DMS153 treated with DMSO at 0.1 percent for 48 hours (cell line): Measurements from ENCODE around the gene LGALS12.

Experiments used
- DNase-seq: peaks from one replicate; lab custom pipeline; 2025; ENCODE audit not compliant: unreplicated experiment; lab: John Stamatoyannopoulos, UW

LGALS12 gene, protein sequence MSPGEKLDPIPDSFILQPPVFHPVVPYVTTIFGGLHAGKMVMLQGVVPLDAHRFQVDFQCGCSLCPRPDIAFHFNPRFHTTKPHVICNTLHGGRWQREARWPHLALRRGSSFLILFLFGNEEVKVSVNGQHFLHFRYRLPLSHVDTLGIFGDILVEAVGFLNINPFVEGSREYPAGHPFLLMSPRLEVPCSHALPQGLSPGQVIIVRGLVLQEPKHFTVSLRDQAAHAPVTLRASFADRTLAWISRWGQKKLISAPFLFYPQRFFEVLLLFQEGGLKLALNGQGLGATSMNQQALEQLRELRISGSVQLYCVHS

DNA sequence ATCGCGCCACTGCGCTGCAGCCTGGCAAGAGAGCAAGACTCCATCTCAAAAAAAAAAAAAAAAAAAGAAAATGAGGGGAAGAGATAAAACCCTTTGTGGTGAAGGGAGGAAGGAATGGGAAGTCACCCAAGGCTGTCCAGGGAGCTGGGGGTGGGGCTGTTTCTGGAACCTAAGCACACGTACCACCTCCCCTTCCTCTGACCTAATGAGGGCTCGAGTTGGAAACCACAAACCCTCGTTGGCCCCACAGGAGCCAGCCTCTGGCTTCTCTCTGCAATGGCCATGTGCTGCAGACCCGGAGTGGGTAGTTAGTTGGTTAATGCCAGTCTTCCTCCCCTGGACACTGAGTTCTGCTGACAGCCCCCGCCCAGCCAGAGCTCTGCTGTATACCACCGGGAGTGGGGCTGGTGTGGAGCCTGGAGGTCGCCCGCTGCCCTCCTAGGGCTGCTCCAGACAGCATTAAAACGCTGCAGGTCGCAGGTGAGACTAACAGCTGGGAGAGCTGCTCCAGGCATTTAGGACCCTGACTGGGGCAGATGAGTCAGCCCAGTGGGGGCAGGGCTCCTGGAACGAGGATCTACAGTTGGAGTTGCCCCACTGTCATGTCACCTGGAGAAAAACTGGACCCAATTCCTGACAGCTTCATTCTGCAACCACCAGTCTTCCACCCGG lies at the start of gene LGALS12:
Gene LGALS12, plus strand, starts transcription at position 228 of the 672 bp plus-strand sequence. Its CDS starts 375 bp downstream, at position 603.
- DNase-seq, result no peak

DNA sequence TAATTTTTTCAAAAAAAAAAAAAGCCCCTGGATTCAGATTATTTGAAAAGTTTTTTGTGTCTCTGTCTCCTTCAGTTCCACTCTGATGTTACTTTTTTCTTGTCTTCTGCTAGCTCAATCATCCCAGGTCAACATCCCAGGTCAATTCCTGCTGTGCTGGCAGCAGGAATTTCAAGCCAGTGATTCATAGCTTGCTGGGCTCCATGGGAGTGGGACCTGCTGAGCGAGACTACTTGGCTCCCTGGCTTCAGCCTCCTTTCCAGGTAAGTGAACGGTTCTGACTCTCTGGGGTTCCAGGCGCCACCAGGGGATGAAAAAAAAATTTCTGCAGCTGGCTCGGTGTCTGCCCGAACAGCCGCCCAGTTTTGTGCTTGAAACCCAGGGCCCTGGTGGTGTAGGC lies 46.3 kb upstream of the LGALS12 start:
- no peak for DNase-seq

GRCh38 chr11:63462137-63462536 lies 43.7 kb upstream of the LGALS12 start:
- no peak for DNase-seq

GRCh38 chr11:63470311-63470710 lies 35.6 kb upstream of the LGALS12 start:
- DNase-seq, result no peak

GRCh38 chr11:63472372-63472771 lies 33.5 kb upstream of the LGALS12 start:
- no peak for DNase-seq

GRCh38 chr11:63476618-63477017 lies 29.3 kb upstream of the LGALS12 start:
- no peak for DNase-seq

GRCh38 chr11:63478896-63479295 lies 27.0 kb upstream of the LGALS12 start:
- DNase-seq, result peak; percentile 33

DNA sequence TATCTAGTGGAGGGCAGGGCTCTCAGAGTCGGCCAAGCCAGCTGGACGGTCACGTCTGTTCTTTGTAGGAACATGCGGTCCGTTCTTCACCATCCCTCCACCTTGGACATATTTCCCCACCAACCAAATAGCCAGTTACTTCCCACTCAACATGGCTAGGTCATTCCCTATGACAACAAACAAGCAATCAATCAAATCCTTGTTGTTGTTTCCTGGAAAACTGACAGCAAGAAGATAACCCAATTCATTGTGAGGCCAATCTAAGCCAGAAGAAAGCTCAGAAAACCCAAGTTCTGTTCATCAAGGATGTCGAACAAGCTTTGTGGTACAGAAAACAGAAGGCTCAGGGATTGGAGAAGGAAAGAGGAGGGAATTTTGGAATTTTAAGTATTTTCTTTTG lies 25.8 kb upstream of the LGALS12 start:
- DNase-seq, result no peak

GRCh38 chr11:63485777-63486176 lies 20.1 kb upstream of the LGALS12 start:
- DNase-seq, result no peak

DNA sequence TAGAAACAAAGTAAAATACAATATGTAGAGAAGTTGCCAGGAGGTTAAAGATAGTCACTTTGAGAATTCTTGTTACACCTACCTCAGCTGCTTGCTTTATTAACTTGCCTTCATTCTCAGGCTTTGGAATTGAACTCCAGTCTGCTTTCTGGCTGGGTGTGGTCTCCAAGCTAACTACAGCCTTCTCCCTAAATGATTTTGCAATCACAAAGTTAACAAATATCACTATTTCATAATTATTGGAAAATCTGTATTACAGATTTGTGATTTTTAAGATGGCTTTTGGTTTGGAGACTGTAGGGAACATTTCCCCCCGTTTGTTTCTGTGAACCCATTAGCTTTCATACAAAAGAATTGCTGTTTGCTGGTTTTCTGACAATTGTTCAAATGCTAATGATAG lies 17.1 kb upstream of the LGALS12 start:
- DNase-seq, result no peak

GRCh38 chr11:63489879-63490278 lies 16.0 kb upstream of the LGALS12 start:
- DNase-seq, result no peak

DNA sequence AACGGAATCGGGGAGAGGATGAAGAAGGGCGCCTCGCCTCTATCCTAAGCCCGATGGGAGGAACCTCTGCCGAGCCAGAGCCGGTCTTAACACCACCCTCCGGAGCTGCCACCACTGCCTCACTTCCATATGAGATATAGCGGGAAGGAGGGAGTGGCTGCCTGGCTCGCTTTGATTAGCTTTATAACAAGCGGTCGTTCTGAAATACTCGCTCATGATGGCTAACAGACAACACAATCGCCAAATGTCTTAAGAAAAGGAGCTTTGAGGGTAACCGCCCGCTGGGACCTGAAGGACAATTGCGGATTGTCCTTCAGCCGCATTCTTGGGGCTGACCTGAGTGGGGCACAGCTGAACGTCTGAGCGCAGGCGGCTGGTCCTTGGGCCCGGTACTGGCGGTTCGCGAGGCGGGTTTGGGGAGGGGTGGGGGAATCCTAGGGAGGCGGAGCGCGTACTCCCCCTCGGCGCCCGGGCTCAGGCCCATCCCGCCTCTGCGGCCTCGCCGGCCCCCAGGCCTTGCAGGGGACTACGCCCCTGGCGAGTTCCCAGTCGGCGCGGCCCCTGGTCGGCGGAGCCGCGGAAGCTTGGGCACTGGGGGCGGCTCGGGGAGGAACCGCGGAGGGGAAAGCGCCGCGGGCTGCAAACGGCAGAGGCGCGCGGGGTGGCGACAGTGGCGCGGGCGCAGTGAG lies 15.2 kb upstream of the LGALS12 start, which contains the start of gene PLAAT5:
Gene PLAAT5, minus strand, starts transcription at position 617 of the 689 bp plus-strand sequence. Its CDS starts 133 bp downstream, at position 484.
- no peak for DNase-seq

DNA sequence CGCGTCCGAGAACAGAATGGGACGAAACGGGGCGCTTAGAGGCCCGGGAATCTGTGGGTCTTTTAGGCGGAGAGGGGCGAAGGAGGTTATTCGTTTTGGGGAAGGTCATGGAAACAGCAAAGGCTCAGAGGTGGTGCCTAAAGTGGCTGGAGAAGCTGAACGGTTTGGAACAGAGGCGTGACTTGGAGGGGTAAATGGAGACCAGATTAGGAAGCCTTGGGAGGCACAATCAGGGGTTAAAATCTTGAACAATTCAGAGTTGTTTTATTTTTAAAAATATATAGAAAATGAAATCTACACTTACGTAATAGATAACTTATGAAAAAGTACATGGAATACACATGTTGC lies 14.7 kb upstream of the LGALS12 start:
- no peak for DNase-seq

DNA sequence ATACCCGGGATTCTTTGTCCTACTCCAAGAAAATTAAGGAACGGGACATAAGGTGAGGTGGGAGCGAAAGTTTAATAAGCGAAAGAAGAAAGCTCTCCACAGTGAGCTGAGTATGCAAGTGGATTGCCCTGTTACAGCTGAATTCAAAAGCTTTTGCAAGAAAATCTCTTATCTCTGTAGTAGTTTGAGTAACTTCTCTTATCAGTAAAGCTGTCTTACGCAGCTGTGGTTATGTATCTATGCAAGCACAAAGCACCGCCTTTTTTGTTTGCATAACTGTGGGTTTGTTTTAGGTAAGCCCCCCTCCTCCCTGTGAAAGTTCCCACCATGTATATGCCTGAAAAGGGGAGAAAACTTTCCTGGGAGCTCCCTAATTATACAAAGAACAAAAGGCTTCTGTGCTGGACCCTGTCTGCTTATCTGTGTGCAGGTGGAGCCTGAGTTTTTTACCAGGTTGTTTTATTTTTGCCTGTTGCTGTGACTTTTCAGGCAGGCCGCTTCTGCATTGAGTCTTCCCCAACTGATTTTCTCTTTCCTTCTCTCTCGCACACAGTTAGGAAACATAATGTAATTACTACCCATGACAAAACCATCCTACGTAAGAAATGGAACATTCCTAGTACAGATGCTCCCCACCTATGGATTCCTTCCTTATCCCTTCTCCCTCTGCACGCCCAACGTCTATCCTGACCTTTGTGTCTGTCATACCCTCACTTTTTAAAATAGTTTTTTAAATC lies 14.1 kb upstream of the LGALS12 start:
- DNase-seq, result no peak

DNA sequence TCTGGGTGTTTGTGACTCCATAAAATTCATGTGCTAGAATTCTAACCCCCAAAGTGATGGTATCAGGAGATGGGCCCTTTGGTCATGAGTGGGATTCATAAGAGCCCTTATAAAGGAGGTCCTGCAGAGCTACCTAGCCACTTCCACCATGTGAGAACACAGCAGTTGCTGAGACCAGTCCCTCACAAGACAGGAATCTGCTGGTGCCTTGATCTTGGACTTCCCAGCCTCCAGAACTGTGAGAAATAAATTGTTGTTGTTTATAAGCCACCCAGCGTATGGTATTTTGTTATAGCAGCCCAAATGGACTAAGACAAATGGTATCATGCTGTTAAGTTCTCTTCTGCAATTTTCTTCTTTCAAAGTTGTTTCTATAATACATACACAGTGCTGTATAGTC lies 13.4 kb upstream of the LGALS12 start:
- DNase-seq, result no peak

DNA sequence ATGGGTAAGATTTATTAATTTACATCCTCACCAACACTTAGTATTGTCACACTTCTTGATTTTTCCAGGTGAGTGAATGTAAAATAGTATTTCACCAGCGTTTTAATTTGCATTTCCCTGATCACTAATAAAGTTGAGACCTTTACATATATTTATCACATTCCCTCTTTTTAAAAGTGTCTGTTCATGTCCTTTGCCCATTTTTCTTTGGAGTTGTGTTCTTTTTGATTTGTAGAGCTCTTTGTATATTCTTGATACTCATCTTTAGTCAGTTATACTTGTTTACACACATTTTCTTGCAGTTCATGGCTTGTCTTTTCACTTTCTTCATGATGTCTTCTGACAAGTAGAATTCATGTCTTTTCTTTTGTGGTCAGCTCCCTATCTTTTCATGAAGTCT lies 12.8 kb upstream of the LGALS12 start:
- DNase-seq, result no peak

DNA sequence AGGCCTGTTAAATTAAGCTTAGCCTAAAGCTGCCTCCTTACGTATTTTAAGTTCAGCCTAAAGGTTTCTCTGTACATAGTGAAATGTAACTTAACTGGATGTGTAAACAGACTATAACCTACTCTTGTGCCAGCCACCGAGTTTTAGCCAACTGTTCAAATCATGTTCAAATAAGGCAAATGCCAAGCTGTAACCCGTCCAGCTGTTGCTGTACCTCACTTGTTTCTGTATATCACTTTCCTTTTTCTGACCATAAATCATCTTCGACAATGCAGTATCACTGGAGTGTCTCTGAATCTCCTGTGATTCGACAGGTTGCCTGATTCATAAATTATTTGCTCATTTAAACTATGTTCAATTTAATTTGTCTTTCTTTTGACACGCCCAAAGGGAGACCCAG lies 10.9 kb upstream of the LGALS12 start:
- DNase-seq, result no peak

- DNase-seq, result no peak
Observed at GRCh38 chr11:63499874-63500273, 6.0 kb upstream of the LGALS12 start.

DNA sequence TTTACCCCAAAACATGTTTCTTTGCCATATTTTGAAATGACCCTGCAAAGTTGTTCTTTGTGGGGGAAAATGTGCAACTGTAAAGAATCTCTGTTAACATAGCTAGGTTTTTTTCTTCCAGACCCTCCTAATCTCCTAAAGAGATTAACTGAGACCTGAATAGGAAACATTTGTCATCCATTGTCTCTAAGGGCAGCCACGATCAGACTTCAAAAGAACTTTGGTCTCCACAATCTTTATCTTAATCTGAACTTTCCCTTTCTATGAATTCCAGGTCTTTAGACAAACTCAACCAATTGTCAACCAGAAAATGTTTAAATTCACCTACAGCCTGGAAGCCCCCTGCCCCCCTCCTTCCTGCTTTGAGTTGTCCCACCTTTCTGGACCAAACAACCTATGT lies 4.6 kb upstream of the LGALS12 start:
- no peak for DNase-seq

- no peak for DNase-seq
Observed at GRCh38 chr11:63502252-63502820, 3.5 kb upstream of the LGALS12 start.

DNA sequence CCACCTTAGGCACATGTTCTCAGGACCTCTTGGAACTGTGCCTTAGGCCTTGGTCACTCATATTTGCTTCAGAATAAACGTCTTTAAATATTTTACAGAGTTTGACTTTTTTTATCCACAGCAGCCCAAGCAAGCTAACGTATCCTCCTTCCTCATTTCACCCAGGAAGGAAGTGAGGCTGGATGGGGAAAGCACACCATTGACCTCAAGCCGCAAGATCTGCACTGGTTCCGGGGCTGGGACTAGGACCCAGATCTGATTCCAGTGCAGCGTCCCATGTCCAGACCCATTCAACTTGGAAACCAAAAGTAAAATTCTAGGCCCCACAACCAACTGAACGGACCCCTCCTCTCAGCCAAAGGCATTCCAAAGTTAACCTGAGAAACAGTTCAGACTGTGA lies 2.4 kb upstream of the LGALS12 start:
- no peak for DNase-seq
